Measurements from ENCODE around the gene CFAP65. TPM values are rescaled to one million over a fixed set of nuclear protein-coding genes. Genes with fewer than 3 reads are reported as not detected.

The CFAP65 gene
- total RNA-seq, 1 donor from 2014 or later, result 0.65 TPM

DNA sequence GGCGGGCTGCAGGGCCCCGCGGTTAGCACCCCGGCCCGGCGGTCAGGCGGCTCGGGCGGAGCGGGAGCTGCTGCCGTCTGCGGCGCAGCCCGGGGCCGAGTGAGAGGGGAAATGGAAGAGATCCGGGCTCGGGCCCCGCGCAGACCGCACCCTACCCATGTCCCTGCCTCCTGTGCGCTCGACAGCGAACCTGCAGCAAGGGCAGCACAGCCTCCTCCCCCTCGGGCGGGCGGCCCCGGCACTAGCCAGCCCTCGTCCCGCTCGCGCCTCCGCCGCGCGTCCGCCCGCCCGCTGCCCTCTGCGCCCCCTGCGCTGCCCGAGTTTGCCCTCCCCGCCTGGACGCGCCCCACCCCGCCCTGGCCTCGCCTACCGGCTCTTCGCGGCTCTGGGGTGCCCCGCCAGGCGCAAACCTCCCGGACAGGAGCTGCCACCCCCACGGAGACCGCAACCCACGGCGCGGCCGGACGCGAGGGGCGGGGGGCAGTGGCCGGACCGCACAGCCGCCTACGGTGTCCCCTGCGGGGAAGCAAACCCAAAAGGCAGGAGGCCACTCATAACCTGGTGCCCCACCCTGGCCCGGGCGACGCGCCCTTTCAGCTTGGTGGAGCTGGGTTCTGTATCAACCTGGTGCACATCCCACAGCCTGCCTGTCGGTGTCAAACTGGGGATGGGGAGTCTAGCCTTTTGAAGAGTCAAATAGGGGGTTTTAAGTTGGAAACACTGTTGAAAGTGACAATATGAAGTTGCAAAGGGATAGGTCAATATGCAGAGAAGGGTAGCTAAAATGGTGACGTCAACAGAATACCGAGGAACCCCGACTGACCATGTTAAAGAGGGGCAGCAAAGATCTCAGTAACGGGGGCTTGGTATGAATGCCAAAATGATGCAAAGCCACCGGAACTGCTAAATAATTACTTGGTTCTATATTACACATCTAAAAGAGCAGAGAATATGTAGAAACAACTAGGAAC lies 19.8 kb upstream of the CFAP65 start, which contains the start of gene IHH:
Gene IHH (minus strand): TSS at position 101 of the 971 bp plus-strand sequence. CDS start 454 bp downstream, outside the sequence.
- DNase-seq (ENCODE audit: low read depth), result no peak

DNA sequence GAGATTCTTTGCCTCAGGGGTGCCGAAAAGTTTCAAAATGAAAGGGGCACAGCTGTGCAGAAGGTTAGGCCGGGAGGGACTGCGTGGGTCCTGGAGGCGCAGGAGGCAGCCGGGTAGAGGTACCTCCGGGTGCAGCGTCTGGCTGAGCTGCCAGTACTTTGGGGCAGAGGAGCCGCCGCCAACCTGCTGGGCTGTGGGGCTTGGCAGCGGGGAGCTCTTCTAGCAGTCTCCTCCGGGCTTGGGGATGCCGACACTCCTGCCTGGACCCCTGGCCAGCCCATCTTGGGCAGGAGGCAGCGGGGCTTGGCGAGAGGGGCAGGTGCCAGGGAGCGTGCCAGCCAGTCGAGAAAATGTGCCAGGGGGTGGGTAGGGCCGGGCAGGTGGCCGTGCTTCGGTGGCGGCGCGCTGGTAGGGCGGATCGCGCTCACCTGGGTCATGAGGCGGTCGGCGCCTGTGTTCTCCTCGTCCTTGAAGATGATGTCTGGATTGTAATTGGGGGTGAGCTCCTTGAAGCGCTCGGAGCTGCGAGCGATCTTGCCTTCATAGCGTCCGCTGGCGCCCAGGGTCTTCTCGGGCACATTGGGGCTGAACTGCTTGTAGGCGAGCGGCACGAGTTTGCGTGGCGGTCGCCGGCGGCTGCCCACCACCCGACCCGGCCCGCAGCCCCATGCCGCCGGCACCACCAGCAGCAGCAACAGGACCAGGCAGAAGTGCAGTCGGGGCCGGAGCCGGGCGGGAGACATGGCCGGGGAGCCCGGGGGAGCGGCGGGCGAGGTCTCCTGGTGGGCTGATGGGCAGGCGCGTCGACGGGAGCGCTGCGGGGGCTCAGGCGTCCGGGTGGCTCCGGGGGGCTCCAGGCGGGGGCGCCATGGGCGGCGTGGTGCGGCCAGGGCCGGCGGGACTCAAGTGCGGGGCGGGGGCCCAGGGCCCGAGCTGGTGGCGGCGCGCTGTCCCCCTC lies 18.7 kb upstream of the CFAP65 start:
- no peak for DNase-seq (ENCODE audit: low read depth)

DNA sequence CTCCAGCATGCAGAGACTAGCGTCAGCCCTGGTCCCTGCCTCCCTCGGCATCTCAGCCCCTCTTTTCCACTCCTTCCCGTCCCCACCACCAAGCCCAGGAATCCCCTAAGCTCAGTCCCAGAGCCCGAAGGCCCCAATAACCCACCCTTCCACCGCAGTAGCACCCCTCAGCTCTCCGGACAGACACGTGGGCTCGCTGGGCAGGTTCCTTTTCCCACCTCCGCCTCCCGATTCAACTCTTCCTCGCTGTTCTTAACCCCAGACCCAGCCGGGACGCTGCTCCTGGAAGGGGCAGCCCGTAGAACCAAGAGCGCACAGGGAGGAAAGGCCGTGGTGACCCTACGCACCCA lies 18.0 kb upstream of the CFAP65 start:
- no peak for DNase-seq (ENCODE audit: low read depth)

DNA sequence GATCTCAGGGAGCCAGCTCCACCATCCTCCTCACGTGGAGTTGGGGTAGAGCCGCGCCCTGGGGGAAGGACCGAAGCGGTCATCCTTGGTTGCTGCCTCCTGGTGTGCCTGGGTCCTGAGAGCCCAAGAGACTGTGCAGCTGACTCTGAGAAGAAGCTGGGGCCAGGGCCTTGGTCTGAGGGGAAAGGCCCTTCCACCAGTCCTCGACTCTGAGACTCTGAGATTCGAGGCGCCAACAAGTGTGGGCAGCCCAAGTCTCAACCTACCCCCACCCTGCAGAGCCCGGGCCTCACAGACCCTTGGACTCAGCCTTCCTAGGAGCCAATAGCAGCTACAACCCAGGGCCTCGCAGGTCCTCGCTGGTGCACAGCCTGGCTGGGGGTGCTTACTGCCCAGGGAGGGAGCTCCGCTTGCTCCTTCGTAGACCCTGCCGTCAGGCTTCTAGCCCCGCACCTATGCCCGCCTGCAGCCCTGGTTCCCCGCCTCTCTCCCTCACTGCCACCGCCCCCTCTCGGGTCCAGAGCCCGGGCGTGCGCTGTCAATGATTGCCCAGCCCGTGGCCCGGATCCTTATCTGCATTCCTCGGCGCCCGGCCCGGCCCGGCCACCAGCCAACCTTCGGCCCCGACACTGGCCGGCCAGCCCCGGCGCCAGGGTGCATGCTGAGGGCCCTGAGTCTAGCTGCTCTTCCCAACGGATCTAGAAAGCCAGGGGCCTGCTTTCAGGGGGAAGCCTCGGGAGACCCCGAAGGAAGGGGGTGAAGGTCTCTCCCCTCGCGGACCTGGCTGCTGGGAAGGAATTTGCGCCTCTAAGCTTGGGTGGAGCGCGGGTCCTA lies 17.4 kb upstream of the CFAP65 start:
- no peak for DNase-seq (ENCODE audit: low read depth)

DNA sequence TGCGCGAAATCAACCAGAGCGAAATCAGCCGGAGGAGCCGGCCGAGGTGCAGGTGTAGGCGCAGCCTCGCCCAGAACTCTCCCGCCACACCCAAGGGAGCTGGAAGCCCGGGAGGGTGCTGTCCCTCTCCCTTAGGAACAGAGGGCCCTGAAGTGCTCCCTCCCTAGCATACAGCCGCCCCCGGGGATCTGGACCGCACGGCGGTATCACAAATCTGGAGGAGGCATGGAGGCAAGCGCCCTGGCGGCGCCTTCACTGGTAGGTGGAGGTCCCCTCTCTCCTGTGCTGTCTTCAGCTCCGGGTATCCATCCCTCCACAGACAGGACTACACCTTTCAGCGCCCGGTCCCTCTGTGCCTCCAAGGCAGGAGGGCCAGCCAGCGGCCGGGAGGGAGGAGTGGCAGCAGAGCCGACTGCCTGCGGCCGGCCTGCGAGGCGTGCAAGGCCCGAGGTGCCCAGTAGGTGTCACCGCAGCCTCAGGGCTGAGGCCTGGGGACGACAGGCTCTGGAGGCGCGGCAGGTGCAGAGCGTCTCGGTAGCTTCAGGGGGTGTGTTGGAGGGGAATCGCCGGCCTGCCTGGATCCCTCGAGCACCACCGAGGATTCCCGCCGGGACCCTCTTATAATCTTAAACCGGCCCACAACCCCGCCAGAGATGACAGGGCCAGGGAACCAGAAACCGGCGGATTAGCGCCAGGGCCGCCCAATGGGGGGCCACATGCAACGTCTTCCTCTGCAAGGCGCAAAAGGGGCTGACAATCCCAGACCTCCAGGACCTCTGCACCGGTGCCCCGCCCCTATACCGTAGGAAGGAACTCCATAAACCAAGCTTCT lies 16.6 kb upstream of the CFAP65 start:
- DNase-seq (ENCODE audit: low read depth), result no peak

DNA sequence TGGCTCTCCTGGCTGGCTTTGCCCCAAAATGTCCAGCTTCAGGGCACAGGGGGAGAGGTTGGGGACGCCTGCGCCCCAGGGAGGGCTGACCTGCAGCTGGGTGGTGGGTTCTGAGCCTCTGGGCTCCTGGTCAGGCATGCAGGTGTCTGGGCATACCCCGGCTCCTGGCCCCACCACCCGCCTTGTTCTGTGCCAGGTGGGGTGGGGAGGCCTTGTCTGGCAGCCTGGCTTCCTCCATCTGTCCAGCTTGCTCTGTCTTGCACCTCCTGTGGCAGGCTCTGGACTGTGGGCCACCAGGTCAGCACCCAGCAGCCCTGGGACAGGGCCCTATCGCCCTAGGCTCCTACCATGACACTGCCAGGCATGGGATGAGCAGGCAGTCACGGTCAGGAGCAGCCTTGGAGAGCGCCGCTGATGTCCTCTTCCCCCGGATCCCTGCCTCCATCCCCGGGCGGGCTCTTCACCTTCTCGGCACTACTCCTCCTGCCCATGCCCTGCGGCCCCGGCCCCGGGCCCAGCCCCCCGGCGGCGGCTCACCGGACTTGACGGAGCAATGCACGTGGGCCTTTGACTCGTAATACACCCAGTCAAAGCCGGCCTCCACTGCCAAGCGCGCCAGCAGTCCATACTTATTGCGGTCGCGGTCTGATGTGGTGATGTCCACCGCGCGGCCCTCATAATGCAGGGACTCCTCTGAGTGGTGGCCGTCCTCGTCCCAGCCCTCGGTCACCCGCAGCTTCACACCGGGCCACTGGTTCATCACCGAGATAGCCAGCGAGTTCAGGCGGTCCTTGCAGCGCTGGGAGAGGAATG lies 15.8 kb upstream of the CFAP65 start:
- no peak for DNase-seq (ENCODE audit: low read depth)

DNA sequence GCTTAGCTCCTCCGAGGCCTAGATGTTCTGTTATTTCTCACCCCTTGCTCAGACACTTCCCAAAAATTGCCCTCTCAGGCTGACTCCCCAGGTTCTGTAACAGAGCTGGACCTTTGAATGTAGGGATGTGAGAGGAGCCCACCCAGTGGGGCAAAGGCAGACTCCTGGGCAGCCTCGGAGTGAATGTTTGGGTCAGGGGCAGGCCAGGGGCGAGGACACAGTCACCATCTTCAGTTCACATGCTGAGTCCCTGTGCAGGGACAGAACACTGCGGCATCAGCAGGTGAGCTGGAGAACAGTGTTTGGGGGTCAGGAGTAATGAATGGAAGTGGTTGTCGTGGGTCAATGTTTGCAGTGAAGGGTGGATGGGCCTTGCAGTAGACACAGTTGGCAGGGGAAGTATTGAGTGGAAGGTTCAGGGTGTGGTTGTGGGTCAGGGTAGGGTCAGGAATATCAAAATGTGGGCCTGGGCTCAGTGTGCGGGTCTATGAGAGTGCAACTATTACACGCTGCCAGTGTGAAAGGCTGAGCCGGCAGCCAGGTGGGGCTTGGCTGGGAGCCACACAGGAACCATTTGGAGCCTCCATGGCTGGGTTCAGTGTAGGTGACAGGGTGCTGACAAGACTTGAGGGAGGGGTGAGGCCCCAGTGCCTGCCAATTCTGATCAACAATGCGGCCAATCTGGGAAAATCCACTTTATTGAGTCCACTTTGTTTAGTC lies 15.0 kb upstream of the CFAP65 start:
- DNase-seq (ENCODE audit: low read depth), result no peak

DNA sequence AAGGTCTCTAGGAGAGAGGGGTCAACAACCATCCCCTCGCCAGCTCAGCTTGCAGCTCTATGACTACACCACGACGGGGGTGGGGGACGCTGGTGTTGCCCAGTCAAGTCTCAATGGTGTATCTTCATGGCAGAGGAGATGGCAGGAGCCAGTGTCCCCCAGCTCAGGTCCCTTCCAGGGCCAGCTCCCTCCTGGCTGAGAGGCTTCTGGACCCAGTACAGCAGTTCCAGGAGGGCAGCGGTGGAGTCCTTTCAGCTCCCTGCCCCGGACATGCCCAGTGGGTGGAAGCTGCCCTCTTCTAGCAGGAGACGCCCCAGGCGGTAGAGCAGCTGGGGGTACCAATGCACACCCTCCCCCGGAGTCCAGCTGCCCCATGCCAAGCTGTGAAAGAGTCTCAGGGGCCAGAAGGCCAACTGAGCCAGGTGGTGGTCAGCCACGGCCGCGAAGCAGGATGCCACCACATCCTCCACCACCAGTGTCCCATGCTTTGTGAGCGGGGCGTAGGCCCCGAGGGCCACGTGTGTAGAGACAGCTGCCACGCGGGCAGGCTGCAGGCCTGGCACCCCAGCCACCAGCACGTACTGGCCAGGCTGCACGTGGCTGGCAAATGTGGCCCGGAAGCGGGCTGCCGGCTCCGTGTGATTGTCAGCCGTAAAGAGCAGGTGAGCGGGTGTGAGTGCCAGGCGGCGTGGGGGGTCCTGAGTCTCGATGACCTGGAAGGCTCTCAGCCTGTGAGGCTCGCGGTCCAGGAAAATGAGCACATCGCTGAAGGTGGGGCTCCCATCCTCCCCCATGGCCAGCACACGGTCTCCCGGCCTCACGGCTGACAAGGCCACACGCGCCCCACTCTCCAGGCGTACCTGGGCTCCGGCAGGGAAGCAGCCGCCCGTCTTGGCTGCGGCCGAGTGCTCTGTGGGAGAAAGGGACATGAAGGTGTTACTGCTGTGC lies 13.9 kb upstream of the CFAP65 start:
- DNase-seq (ENCODE audit: low read depth), result no peak

DNA sequence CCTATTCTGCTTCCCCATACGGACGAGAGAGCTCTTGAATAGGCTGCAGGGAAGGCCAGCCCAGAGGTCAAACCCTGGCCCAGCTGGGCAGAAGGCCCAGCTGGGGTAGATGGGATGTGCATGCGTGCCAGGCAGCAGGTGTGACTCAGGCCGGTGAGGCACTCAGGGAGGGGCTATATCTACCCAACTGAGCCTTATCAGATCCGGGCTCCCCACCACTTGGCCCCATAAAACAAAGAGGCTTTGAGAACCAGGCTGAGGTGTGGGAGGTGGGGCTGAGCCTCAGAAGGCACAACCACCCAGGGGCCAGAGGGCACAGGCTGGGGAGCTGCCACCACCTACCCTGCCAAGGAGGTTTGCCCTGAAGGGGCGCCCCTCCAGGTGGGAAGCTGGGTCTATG lies 8.0 kb upstream of the CFAP65 start:
- no peak for DNase-seq (ENCODE audit: low read depth)

DNA sequence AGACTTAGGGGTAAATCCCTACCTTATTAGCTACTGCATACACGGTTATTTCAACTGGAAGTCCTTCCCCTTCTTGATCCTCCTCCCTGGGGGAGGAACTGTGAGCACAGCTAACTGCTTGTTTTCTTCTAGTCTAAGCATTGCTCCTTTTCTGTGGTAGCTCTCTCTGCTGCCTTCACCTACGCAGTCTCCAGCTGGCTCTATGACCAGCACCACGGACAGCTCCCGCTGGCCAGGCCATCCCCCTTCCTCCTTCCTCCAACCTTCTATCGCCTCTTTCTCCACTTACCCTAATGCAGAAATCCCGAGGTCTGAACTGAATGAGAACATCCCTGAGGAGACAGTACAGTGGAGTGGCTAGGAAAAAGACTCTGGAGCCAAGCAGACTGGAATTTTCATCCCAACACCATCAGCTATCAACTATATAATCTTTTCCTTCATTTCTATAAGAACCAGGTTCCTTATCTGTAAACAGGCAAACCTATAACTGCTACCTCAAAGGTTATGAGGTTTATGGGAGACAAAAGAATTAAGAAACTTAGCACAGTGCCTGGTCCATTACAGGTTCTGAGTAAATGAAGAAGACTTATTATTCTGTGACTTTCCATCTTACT lies 4.7 kb upstream of the CFAP65 start:
- DNase-seq (ENCODE audit: low read depth), result peak; percentile 23

DNA sequence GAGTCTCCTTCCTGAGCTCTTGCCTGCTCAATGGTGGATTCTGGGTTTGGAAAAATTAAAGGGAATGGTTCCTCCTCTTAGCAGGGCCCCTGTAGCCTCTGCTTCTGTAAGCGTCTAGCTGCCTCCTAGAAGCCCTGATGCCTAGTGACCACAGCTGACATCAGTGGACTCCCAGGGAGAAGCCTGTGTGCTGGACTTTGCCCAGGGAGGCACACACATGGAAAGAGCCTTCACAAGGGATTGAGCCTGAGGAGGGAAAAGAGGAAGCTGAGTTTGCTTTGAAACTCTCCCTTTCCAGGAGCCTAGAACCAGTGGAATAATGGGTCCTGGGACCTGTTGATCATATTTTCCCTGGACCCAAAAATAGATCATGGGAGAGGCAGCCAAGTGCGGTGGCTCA lies 1.4 kb upstream of the CFAP65 start:
- DNase-seq (ENCODE audit: low read depth), result no peak

DNA sequence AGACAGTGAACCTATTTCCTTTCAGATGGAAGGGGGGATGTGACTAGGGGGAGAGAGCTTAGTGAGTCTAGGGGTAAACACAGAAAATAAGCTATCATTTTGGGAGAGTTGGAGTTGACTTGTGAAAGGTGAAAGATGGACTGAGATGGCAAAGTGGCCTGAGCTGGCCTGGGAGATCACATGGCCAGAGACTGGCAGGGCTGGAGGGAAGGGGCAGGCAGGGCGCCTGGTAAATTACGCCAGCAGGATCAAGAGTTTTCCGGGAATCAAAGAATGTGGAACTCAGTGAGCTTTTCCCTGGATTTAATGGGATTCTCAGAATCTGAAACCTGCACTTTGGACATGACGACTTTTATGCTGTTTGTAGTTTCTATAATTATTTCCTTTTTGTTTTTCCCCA lies 841 bp upstream of the CFAP65 start:
- no peak for DNase-seq (ENCODE audit: low read depth)

DNA sequence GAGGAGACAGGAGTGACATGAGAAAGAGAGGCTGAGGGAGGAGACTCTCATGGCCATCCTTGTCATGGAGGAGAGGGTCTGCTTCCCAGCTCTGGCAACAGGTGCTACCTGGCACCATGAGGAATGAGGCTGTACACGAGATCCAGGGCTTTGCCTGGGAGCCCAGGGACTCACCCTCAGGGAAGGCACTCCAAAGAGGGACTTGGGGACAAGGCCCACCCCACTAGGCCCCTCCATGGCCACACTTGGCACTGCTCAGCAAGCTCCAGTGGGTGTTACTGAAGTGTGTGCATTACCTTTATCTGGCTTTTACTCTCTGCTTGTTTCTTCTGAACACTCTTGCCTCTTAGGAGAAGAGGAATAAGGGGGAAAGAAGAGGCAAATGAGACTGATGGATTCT lies 2.7 kb downstream of the CFAP65 start:
- no peak for DNase-seq (ENCODE audit: low read depth)

DNA sequence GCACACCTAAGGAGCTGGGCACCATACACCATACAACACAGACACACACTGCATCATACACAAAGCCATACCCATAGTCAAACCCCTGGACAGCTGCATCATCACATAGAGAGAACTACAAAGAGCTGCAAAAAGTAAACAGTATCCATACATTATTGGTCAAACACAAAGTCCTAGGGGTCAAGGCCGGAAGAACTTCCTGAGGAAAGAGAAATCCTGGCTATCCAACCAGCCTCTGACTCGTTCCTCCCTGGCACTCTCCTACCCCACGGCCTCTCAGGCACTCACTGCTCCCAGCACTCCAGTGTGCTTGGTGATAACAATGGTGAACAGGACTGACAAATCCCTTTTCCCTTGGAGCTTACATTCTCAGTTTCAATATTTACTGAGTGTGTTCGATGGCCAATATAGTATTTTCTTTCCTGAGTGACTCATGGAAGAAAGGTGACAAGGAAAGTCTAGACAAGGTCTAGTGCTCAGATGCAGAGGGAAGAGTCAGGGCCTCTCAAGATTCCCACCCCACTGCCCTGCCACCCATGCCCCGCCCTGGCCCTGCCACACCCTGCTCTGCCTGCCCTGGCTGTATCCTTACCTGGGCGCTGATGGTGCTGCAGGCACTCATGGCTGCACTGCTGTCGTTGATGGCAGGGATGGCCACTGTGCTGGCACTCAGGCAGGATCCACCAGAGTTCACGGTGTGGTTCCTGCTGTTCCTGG lies 3.4 kb downstream of the CFAP65 start:
- no peak for DNase-seq (ENCODE audit: low read depth)

DNA sequence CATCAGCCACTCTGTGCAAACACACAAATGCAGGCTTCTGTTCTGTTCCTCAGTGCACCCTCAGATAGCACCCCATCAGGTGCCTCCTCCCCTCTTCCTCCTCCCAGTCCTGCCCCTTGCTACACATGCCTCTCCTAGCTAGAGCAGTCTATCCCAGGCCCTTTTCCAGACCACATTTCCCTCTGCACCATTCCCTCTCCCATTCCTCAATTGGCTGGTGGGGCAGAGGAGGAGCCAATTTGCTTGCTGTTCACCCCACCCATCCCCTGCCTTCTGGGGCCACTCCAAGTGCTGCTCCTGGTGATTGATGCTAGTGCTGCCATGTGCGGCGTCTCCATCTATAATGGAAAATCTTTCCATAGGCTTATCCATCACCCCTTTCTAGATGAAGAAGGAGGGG lies 5.4 kb downstream of the CFAP65 start:
- no peak for DNase-seq (ENCODE audit: low read depth)

DNA sequence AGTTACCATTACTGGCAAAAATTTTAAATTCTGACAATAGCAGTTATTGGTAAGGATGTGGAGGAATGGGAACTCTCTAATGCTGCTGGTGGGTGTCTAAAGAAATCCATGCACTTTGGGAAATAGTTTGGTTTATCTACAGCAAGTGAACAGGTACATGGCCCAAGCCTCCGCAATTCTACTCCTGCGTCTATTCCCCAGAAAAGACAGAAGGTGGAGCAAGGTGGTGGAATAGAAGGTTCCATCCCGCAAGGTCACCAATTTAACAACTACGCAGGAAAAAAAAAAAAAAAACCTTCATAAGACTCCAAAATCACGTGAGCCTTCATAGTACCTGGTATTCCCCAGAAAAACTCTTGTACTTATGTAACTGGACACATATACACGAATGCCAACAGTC lies 6.5 kb downstream of the CFAP65 start:
- no peak for DNase-seq (ENCODE audit: low read depth)
